Measurements from ENCODE around the gene PRPF19. TPM values are rescaled to one million over a fixed set of nuclear protein-coding genes. Genes with fewer than 3 reads are reported as not detected.
A peak's percentile ranks its signal among the peaks of the same experiment; 100 is the strongest.

PRPF19 gene
- total RNA-seq, result 34.7 and 37.7 TPM in 2 replicates
- polyA plus RNA-seq, result 32.6 and 55.6 TPM in 2 replicates
- 55.0 and 87.5 TPM in 2 replicates for polyA plus RNA-seq (2012)
- 79.5 and 138 TPM in 2 replicates for polyA minus RNA-seq (ENCODE audit: low replicate concordance)

DNA sequence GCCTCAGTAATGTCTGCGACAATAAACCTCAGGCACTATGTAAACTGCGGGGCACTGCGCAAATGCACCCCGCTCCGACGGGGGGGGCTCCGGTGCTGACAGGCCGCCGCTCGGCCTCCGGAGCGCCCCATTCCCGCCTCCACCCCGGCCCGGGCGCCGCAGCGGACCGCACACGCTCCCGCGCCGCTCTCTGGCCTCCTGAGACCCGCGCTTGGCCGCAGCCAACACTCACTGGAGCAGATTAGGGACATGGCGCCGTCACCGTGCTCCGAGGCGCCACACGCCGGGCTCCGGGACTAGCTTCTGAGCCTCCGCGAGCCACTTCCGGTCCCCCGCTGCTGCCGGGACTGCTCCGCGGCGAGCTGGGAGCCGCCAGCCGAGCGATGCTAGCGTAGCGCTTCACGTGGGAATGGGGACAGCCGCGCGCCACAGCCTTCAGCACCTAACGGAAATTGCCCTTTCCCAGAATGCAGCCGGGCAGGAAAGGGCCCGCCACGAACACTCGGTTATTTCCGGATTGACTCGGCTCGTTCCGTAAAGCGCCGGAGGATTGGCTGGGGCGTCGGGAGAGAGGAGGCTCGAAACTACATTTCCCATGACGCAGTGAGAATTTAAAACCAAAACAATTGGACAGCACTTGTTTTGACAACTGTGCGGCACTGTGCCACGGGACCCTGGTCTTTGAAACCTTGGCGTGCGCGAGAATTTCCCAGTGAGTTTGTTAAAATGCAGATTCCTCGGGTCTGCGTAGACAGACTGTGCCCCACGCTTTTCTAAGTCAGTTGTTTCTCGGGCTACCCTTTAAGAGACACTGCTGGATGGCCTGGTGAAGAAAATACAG, at the start of gene PRPF19:
PRPF19 (minus strand) TSS at position 454 of the 841 bp plus-strand sequence; CDS start at position 251, 203 bp downstream.
- peaks cover 2% of the 10 kb centered on the region for H3K36me3 ChIP-seq (ENCODE audit: control insufficient read depth, insufficient read depth, low read length)
- H3K79me2 ChIP-seq (ENCODE audit: control insufficient read depth, insufficient read depth, low read length), result peaks cover 32% of the 10 kb centered on the region
- peak; percentile 91 to 93 for DNase-seq (ENCODE audit: low read depth in 2 of 2)
- H3K4me1 ChIP-seq (ENCODE audit: control insufficient read depth, extremely low read depth, insufficient read depth, low read length), result peaks cover 3% of the 10 kb centered on the region
- peak within 1 kb of the TSS; percentile 85 to 97 (median 96) for H3K4me3 ChIP-seq (replicated peaks in 1 of 4; ENCODE audit: control extremely low read depth in 1 of 4, insufficient read depth in 1 of 4, low read depth in 3 of 4, low read length in 4 of 4)
- TF ChIP-seq CTCF (conservative IDR thresholded peaks at IDR 0.05 in 1 of 2, IDR thresholded peaks at IDR 0.05 in 1 of 2; ENCODE audit: low read depth in 1 of 2, low read length in 2 of 2), result no peak
- peaks cover 8% of the 10 kb centered on the region for H3K27me3 ChIP-seq (ENCODE audit: control insufficient read depth, insufficient read depth, low read length)
- peak within 1 kb of the TSS; percentile 81 for H3K4me2 ChIP-seq (ENCODE audit: extremely low read depth, insufficient read depth, low read length)
- H2AFZ ChIP-seq (ENCODE audit: low read length), result peak within 1 kb of the TSS; percentile 84
- peak within 1 kb of the TSS; percentile 87 for H3K27ac ChIP-seq (ENCODE audit: insufficient read depth, low read length)
- peak within 1 kb of the TSS; percentile 92 for H3K9ac ChIP-seq (ENCODE audit: insufficient read depth, low read length)
- no peaks in the 10 kb centered on the region for H4K20me1 ChIP-seq (ENCODE audit: control insufficient read depth, extremely low read depth, insufficient read depth, low read length)
- no peaks in the 10 kb centered on the region for H3K9me3 ChIP-seq (ENCODE audit: control insufficient read depth, insufficient read depth, low read depth, low read length)

DNA sequence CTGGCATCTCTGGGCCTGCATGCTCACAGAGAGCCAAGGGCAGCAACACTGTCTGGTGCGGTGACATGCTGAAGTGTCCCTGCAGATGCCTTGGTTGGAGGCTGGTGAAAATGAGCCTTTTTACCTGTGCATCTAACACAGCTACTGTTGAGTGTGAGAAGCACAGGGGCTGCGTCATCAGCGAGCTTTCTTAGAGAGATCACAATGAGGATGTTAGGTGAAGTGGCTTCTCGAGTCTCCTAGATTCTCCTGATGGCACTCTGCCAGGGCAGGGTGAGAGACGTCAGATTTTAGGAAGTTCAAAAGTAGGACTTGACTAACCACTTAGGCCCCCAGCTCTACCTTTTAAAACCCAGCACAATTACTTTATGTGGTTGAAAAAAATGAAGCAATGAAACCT, 49.2 kb upstream of the PRPF19 start:
- Histone ChIP-seq H4K20me1 (ENCODE audit: control insufficient read depth, extremely low read depth, insufficient read depth, low read length) (no peaks in the 10 kb centered on the region), H3K4me2 (ENCODE audit: extremely low read depth, insufficient read depth, low read length) (no peak overlapping the region), H3K27me3 (ENCODE audit: control insufficient read depth, insufficient read depth, low read length) (peaks cover 2% of the 10 kb centered on the region), H3K36me3 (ENCODE audit: control insufficient read depth, insufficient read depth, low read length) (no peaks in the 10 kb centered on the region), H3K79me2 (ENCODE audit: control insufficient read depth, insufficient read depth, low read length) (no peaks in the 10 kb centered on the region), H3K27ac (ENCODE audit: insufficient read depth, low read length) (no peak overlapping the region), H3K4me3 (replicated peaks in 1 of 4; ENCODE audit: control extremely low read depth in 1 of 4, insufficient read depth in 1 of 4, low read depth in 3 of 4, low read length in 4 of 4) (no peak overlapping the region), H2AFZ (ENCODE audit: low read length) (no peak overlapping the region), H3K4me1 (ENCODE audit: control insufficient read depth, extremely low read depth, insufficient read depth, low read length) (peaks cover 2% of the 10 kb centered on the region), H3K9ac (ENCODE audit: insufficient read depth, low read length) (no peak overlapping the region), H3K9me3 (ENCODE audit: control insufficient read depth, insufficient read depth, low read depth, low read length) (no peaks in the 10 kb centered on the region)
- no peak for DNase-seq (ENCODE audit: low read depth in 2 of 2)
- TF ChIP-seq EZH2 (IDR thresholded peaks at IDR 0.05; ENCODE audit: low read length, missing control alignments) (no peak), CTCF (conservative IDR thresholded peaks at IDR 0.05 in 1 of 2, IDR thresholded peaks at IDR 0.05 in 1 of 2; ENCODE audit: low read depth in 1 of 2, low read length in 2 of 2) (no peak)

DNA sequence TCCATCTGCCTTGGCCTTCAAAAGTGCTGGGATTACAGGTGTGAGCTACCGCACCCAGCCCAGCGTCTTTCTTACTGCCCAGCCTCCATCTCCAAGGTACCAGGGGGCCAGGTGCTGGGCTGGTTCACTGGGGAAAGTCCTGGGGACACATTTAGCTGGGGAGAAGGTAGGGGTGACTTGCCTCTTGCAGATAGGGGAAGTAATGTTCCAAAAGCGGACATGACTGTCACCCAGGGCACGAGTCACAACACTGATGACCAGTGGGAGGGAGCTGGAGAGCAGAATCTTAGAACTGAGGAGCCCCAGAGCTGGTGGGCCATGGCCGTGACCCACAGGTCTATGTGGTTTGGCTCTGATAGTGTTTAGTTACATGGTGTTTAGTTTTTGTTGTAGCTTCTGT, 48.0 kb upstream of the PRPF19 start:
- no peak overlapping the region for H3K4me3 ChIP-seq (replicated peaks in 1 of 4; ENCODE audit: control extremely low read depth in 1 of 4, insufficient read depth in 1 of 4, low read depth in 3 of 4, low read length in 4 of 4)
- H3K4me1 ChIP-seq (ENCODE audit: control insufficient read depth, extremely low read depth, insufficient read depth, low read length), result peaks cover 2% of the 10 kb centered on the region
- H3K36me3 ChIP-seq (ENCODE audit: control insufficient read depth, insufficient read depth, low read length), result no peaks in the 10 kb centered on the region
- H4K20me1 ChIP-seq (ENCODE audit: control insufficient read depth, extremely low read depth, insufficient read depth, low read length), result no peaks in the 10 kb centered on the region
- H3K4me2 ChIP-seq (ENCODE audit: extremely low read depth, insufficient read depth, low read length), result no peak overlapping the region
- H3K9me3 ChIP-seq (ENCODE audit: control insufficient read depth, insufficient read depth, low read depth, low read length), result no peaks in the 10 kb centered on the region
- H2AFZ ChIP-seq (ENCODE audit: low read length), result no peak overlapping the region
- H3K9ac ChIP-seq (ENCODE audit: insufficient read depth, low read length), result no peak overlapping the region
- H3K27ac ChIP-seq (ENCODE audit: insufficient read depth, low read length), result no peak overlapping the region
- no peaks in the 10 kb centered on the region for H3K27me3 ChIP-seq (ENCODE audit: control insufficient read depth, insufficient read depth, low read length)
- TF ChIP-seq CTCF (conservative IDR thresholded peaks at IDR 0.05 in 1 of 2, IDR thresholded peaks at IDR 0.05 in 1 of 2; ENCODE audit: low read depth in 1 of 2, low read length in 2 of 2), result no peak
- no peak for TF ChIP-seq EZH2 (IDR thresholded peaks at IDR 0.05; ENCODE audit: low read length, missing control alignments)
- no peak for DNase-seq (ENCODE audit: low read depth in 2 of 2)
- H3K79me2 ChIP-seq (ENCODE audit: control insufficient read depth, insufficient read depth, low read length), result no peaks in the 10 kb centered on the region

Data from fibroblast of lung (primary cell).